Aorta (tissue), 5 donors: ENCODE measurements around the gene XPO5. TPM values are rescaled to one million over a fixed set of nuclear protein-coding genes. Genes with fewer than 3 reads are reported as not detected.

Source experiments
- ATAC-seq: fragments of 200-7000 bp; cut with Tn5 transposase; one replicate; pipeline ENCODE4 v1.9.1; 2022; ENCODE audit warnings: moderate library complexity; ENCODE audit not compliant: low FRiP score
- DNase-seq, 2 donors: peaks; one replicate each; pipeline ENCODE4 v3.0.0-alpha.2; 2020
- H3K27ac ChIP-seq, 2 donors: one replicate each; pipeline ENCODE4 v1.5.1; 2013; ENCODE audit warnings: low read length in 2 of 2, mild to moderate bottlenecking in 2 of 2, moderate library complexity in 2 of 2, control low read depth in 1 of 2, inconsistent platforms in 1 of 2, low read depth in 1 of 2
- H3K27me3 ChIP-seq, 2 donors: one replicate each; pipeline ENCODE4 v1.6.1; 2013; ENCODE audit warnings: control low read depth in 1 of 2, low read length in 1 of 2, mild to moderate bottlenecking in 1 of 2, moderate library complexity in 1 of 2; ENCODE audit not compliant: insufficient read depth in 2 of 2, control insufficient read depth in 1 of 2
- H3K36me3 ChIP-seq, 2 donors: one replicate each; pipeline ENCODE4 v1.6.1; 2013; ENCODE audit warnings: control low read depth in 1 of 2, low read length in 1 of 2, mild to moderate bottlenecking in 1 of 2; ENCODE audit not compliant: insufficient read depth in 2 of 2, control insufficient read depth in 1 of 2
- H3K4me1 ChIP-seq, 2 donors: one replicate each; pipeline ENCODE4 v1.6.1; 2013; ENCODE audit warnings: low read length in 2 of 2, control low read depth in 1 of 2, mild to moderate bottlenecking in 1 of 2, moderate library complexity in 1 of 2; ENCODE audit not compliant: insufficient read depth in 2 of 2, control insufficient read depth in 1 of 2
- H3K4me3 ChIP-seq, 2 donors: one replicate each; pipeline ENCODE4 v1.5.1; 2013; ENCODE audit warnings: low read length in 2 of 2, control low read depth in 1 of 2, mild to moderate bottlenecking in 1 of 2
- H3K9me3 ChIP-seq: one replicate; pipeline ENCODE4 v1.6.1; 2013; ENCODE audit warnings: mild to moderate bottlenecking, low read length; ENCODE audit not compliant: control insufficient read depth
- WGBS, 2 donors: extraction: QIAGEN DNeasy Blood & Tissue Kit; methylation state at CpG; one replicate each; pipeline ENCODE4 v1.1.7; 2013; 5-methylcytosine and 5-hydroxymethylcytosine counted together
- intact Hi-C, 2 donors: fragments of 100-400 bp; cut with DNase I; formaldehyde crosslinking; loops; one replicate each; pipeline versions ENCODE4 v1.14.2 to v1.15.0; 2022
- polyA plus RNA-seq, 2 donors: library from polyadenylated mRNA; stranded (reverse); fragments of 200-250 nt; gene quantifications; one replicate each; pipeline ENCODE4 v1.2.3, GENCODE V29; 2013
- total RNA-seq, 2 donors: library from RNA; stranded (reverse); fragmentation: NEBNext Ultra II Directional; extraction: Animal tissue kit (Norgen Biotek cat#: 25700); gene quantifications; one replicate each; pipeline ENCODE4 v1.2.1, GENCODE V29; 2021
- donor health status: healthy with polysubstance abuse.
- donor health status: Bipolar disorder and iron deficiency.
- donor health status: DM: no; HTN: no; CAD: no.
- donor health status: DM: no; HTN: no; CAD: no.
- donor health status: DM: yes; HTN: yes; CAD: no.

Gene XPO5
- total and polyA plus RNA-seq, 4 donors: 2.6 to 30.6 (median 16.7) TPM

GRCh38 chr6:43517505-43518357 is 58.1 kb downstream of the XPO5 start:
- Histone ChIP-seq H3K9me3 (no peaks in the 10 kb centered on the region), H3K27ac (no peak overlapping the region), H3K36me3 (peaks cover 12 to 18% of the 10 kb centered on the region in 2 donors), H3K27me3 (no peaks in the 10 kb centered on the region), H3K4me3 (peak overlapping the region; percentile 58 to 81), H3K4me1 (peaks cover 0 to 3% of the 10 kb centered on the region in 2 donors)
- intact Hi-C loops: no loop called here
- ATAC-seq: no peak
- WGBS, 2 donors: 2 to 3% methylated on average over 10 of the region's 10 CpGs
- no peak for DNase-seq

- Histone ChIP-seq H3K9me3 (no peaks in the 10 kb centered on the region), H3K36me3 (peaks cover 12 to 15% of the 10 kb centered on the region in 2 donors), H3K27ac (peak within 1 kb of the TSS in 1 of 2 donors; percentile 20), H3K27me3 (no peaks in the 10 kb centered on the region), H3K4me3 (peak within 1 kb of the TSS; percentile 94), H3K4me1 (peaks cover 0 to 3% of the 10 kb centered on the region in 2 donors)
- 0 to 1% methylated on average over 57 of the region's 57 CpGs for WGBS, 2 donors
- intact Hi-C loops: no loop called here
- ATAC-seq (peak; percentile 97), DNase-seq (peak; percentile 98)
Observed at GRCh38 chr6:43516697-43517504, 58.9 kb downstream of the XPO5 start, which contains the start of the genes POLR1C and YIPF3. POLR1C (plus strand) TSS chr6:43517089; CDS start chr6:43517110, 21 bp downstream. YIPF3 (minus strand) TSS chr6:43516926; CDS start chr6:43516807, 119 bp downstream.

GRCh38 chr6:43516367-43516696 is 59.5 kb downstream of the XPO5 start:
- ATAC-seq (peak; percentile 3), DNase-seq (no peak)
- H3K36me3 ChIP-seq: peaks cover 12% of the 10 kb centered on the region in 2 donors
- H3K27ac ChIP-seq: peak overlapping the region in 1 of 2 donors; percentile 20
- 0 to 1% methylated on average over 10 of the region's 10 CpGs for WGBS, 2 donors
- no peaks in the 10 kb centered on the region for H3K9me3 ChIP-seq
- intact Hi-C loops: no loop called here
- H3K4me1 ChIP-seq: peaks cover 0 to 3% of the 10 kb centered on the region in 2 donors
- no peaks in the 10 kb centered on the region for H3K27me3 ChIP-seq
- H3K4me3 ChIP-seq: peak overlapping the region; percentile 94

GRCh38 chr6:43515808-43516207 is 60.0 kb downstream of the XPO5 start:
- no peaks in the 10 kb centered on the region for H3K9me3 ChIP-seq
- no peak overlapping the region for H3K27ac ChIP-seq
- peak overlapping the region in 1 of 2 donors; percentile 94 for H3K4me3 ChIP-seq
- peaks cover 9 to 10% of the 10 kb centered on the region in 2 donors for H3K36me3 ChIP-seq
- H3K27me3 ChIP-seq: no peaks in the 10 kb centered on the region
- H3K4me1 ChIP-seq: peaks cover 0 to 3% of the 10 kb centered on the region in 2 donors
- 74 to 75% methylated on average over 9 of the region's 9 CpGs for WGBS, 2 donors
- DNase-seq (no peak), ATAC-seq (no peak)
- intact Hi-C loops: no loop called here

- WGBS, 2 donors: 70 to 80% methylated on average over 10 to 11 of the region's 11 CpGs
- no peak for ATAC-seq
- no peak for DNase-seq
- intact Hi-C loops: no loop called here
- H3K36me3 ChIP-seq: peaks cover 3 to 8% of the 10 kb centered on the region in 2 donors
- no peak overlapping the region for H3K27ac ChIP-seq
- H3K4me1 ChIP-seq: no peaks in the 10 kb centered on the region
- H3K4me3 ChIP-seq: no peak overlapping the region
- H3K9me3 ChIP-seq: no peaks in the 10 kb centered on the region
- H3K27me3 ChIP-seq: no peaks in the 10 kb centered on the region
Observed at GRCh38 chr6:43511824-43512415, 63.9 kb downstream of the XPO5 start.

GRCh38 chr6:43510827-43511163 is 65.0 kb downstream of the XPO5 start:
- H3K27me3 ChIP-seq: no peaks in the 10 kb centered on the region
- DNase-seq: peak in 1 of 2 donors; percentile 48
- H3K4me3 ChIP-seq: no peak overlapping the region
- ATAC-seq: no peak
- no peaks in the 10 kb centered on the region for H3K4me1 ChIP-seq
- no peaks in the 10 kb centered on the region for H3K9me3 ChIP-seq
- no peak overlapping the region for H3K27ac ChIP-seq
- WGBS, 2 donors: 80 to 82% methylated on average over 10 of the region's 10 CpGs
- peaks cover 3 to 8% of the 10 kb centered on the region in 2 donors for H3K36me3 ChIP-seq
- intact Hi-C loops: no loop called here

- peak; percentile 92 for ATAC-seq
- Histone ChIP-seq H3K27me3 (no peaks in the 10 kb centered on the region), H3K4me1 (no peaks in the 10 kb centered on the region), H3K9me3 (no peaks in the 10 kb centered on the region), H3K27ac (no peak within 1 kb of the TSS), H3K36me3 (peaks cover 3 to 8% of the 10 kb centered on the region in 2 donors), H3K4me3 (peak within 1 kb of the TSS; percentile 35 to 40)
- DNase-seq: peak; percentile 92 to 97
- 4 to 5% methylated on average over 47 to 96 of the region's 96 CpGs for WGBS, 2 donors
- intact Hi-C loops: loop anchor here (5.0 to 10.0 kb wide), 4 partner anchors 115 to 275 kb away; partner anchors contain the start of gene ZNF318 (in 1 of the 2)
Observed at GRCh38 chr6:43509984-43510826, 65.6 kb downstream of the XPO5 start, which contains the start of gene LRRC73. LRRC73 (minus strand) TSS chr6:43510346; CDS start chr6:43509785, 561 bp downstream.
